ENCODE measurements around the gene FAM169A. TPM values are rescaled to one million over a fixed set of nuclear protein-coding genes. Genes with fewer than 3 reads are reported as not detected.
"Not testable (repeated sequence)": the region's sequence is repeated elsewhere in the genome, so short reads cannot be mapped to it uniquely, and the experiment has no call there.

The FAM169A gene
- total RNA-seq, 2 experiments from 2014 or later, result 4.5 to 5.8 TPM

GRCh38 chr5:74763504-74763903 lies 102.7 kb downstream of the FAM169A start:
- no peak for ATAC-seq
- DNase-seq, result no peak
- Mint-ChIP-seq H3K9me3 (ENCODE audit: low read depth) (no peaks in the 10 kb centered on the region), H3K4me1 (peaks cover 42% of the 10 kb centered on the region), H3K36me3 (peaks cover 22% of the 10 kb centered on the region), H3K27me3 (no peaks in the 10 kb centered on the region), H3K4me3 (no peak overlapping the region), H3K27ac (no peak overlapping the region)
- CTCF ChIA-PET, result interaction anchor here (1.2 to 1.3 kb wide), 2 partner anchors 9 to 10 kb away, joined by 3 to 4 read pairs; no protein-coding TSS in a partner anchor

DNA sequence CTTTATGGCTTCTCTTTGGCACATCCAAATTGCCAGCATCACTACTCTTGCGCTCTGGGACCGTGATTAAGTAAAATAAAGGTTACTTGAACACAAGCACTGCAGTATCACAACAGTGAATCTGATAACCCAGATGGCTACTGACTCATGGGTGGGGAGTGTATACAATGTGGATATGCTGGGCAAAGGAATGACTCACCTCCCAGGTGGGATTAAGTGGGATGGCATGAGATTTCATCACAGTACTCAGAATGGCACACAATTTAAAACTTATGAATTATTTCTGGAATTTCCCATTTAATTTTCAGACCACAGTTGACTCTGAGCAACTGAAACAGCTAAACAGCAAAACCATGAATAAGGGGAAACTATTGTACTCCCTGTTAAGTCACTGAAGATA lies 103.6 kb downstream of the FAM169A start:
- H3K27me3 Mint-ChIP-seq, result no peaks in the 10 kb centered on the region
- no peak overlapping the region for H3K27ac Mint-ChIP-seq
- peaks cover 34% of the 10 kb centered on the region for H3K4me1 Mint-ChIP-seq
- peaks cover 28% of the 10 kb centered on the region for H3K36me3 Mint-ChIP-seq
- no peak for ATAC-seq
- no peaks in the 10 kb centered on the region for H3K9me3 Mint-ChIP-seq (ENCODE audit: low read depth)
- no peak for DNase-seq
- CTCF ChIA-PET, result interaction anchor here (2.4 kb wide), 1 partner anchor 12 kb away, joined by 7 read pairs; no protein-coding TSS in a partner anchor
- no peak overlapping the region for H3K4me3 Mint-ChIP-seq

DNA sequence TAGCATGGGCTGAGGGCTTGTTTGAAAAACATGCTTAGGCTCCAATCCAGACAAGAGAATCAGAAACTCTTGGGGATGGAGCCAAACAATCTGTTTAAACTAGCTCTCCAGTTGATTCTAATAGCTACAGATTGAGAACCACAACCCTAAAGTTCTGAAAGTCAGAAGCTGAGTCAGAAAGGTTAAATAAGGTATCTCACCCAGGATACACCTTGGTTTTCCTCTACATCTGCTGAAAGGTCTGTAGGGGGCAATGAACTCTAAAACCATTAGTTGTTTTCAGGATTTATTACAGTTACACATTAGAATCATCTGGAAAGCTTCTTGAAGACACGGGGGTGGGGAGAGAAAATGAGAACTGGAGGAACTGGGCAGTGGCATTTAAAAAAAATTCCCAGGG lies 104.9 kb downstream of the FAM169A start:
- peaks cover 38% of the 10 kb centered on the region for H3K36me3 Mint-ChIP-seq
- H3K9me3 Mint-ChIP-seq (ENCODE audit: low read depth), result peaks cover 2% of the 10 kb centered on the region
- H3K4me3 Mint-ChIP-seq, result no peak overlapping the region
- H3K27ac Mint-ChIP-seq, result no peak overlapping the region
- CTCF ChIA-PET, result interaction anchor here (0.5 to 2.4 kb wide), 4 partner anchors 9 to 634 kb away, joined by 3 to 7 read pairs (median 3); no protein-coding TSS in a partner anchor
- peaks cover 33% of the 10 kb centered on the region for H3K4me1 Mint-ChIP-seq
- H3K27me3 Mint-ChIP-seq, result no peaks in the 10 kb centered on the region
- ATAC-seq (no peak), DNase-seq (no peak)

- ATAC-seq; DNase-seq; H3K4me1 Mint-ChIP-seq; H3K27ac Mint-ChIP-seq; CTCF ChIA-PET; H3K4me3 Mint-ChIP-seq; H3K27me3 Mint-ChIP-seq; H3K9me3 Mint-ChIP-seq (ENCODE audit: low read depth): not testable (repeated sequence)
- H3K36me3 Mint-ChIP-seq, result peaks cover 45% of the 10 kb centered on the region
Measured at GRCh38 chr5:74748742-74749141, 117.4 kb downstream of the FAM169A start.

DNA sequence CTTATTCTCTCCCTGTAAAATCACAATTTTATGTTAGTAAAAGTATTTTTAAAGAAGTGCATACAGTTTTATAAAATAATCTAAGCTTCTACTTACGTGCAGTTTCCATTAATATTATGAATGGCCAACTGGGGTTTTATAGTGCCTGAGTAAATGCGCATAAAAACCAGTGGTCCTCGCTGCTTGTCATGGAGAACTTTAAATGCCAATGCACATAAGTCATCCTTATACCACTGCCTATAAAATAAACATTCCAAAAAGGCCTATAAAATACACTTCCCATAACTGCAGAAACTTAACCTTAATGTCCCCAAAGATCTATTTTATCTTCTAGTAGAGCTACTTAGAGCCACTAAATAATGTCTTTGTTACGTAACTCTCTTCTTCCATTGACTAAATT lies 127.8 kb downstream of the FAM169A start:
- no peaks in the 10 kb centered on the region for H3K4me1 Mint-ChIP-seq
- H3K27me3 Mint-ChIP-seq, result no peaks in the 10 kb centered on the region
- H3K9me3 Mint-ChIP-seq (ENCODE audit: low read depth), result no peaks in the 10 kb centered on the region
- ATAC-seq (no peak), DNase-seq (no peak)
- CTCF ChIA-PET, result interaction anchor here (0.8 to 1.4 kb wide), 2 partner anchors 22 to 28 kb away, joined by 3 to 4 read pairs; partner anchors contain the start of gene GFM2
- H3K4me3 Mint-ChIP-seq, result no peak overlapping the region
- peaks cover 25% of the 10 kb centered on the region for H3K36me3 Mint-ChIP-seq
- no peak overlapping the region for H3K27ac Mint-ChIP-seq

DNA sequence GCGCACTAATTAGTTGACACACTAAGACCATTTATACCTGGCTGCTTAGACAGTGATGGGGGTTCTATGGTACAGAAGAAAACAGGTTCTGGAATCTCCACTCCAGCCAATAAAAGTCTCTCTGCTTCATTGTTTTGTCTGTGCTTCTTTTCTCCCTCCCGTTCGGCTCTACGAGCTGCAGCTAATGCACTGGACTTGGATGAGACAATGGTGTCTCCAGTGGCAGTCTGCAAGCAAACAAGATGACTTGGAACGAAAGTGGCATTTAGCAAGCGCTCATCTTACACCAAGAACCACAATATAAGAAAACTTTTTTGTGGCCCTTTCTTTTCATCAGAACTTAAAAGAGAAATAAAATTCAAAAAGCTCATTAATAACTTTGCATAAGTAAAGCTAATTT lies 129.4 kb downstream of the FAM169A start:
- Mint-ChIP-seq H3K9me3 (ENCODE audit: low read depth) (no peaks in the 10 kb centered on the region), H3K27me3 (no peaks in the 10 kb centered on the region), H3K36me3 (peaks cover 27% of the 10 kb centered on the region), H3K4me3 (no peak overlapping the region), H3K27ac (no peak overlapping the region), H3K4me1 (no peaks in the 10 kb centered on the region)
- no peak for DNase-seq
- ATAC-seq, result no peak
- CTCF ChIA-PET, result interaction anchor here (0.7 to 0.9 kb wide), 2 partner anchors 19 to 47 kb away, joined by 3 read pairs; no protein-coding TSS in a partner anchor

Other genes with a start within 250 kb of the FAM169A start
- gene ENC1, start 225.7 kb downstream of the FAM169A start, total RNA-seq, result 1 to 10 TPM in 1 of 2 experiments, under 1 TPM in 1; 0.38 to 1.5 TPM
- gene HEXB, start 181.2 kb downstream of the FAM169A start, total RNA-seq, result 10 to 100 TPM; 63.6 to 74.6 TPM
- 10 to 100 TPM; 22.6 to 28.4 TPM for gene GFM2, start 99.3 kb downstream of the FAM169A start, total RNA-seq
- 100 to 1,000 TPM in 1 of 2 experiments, 10 to 100 TPM in 1; 93.0 to 101 TPM for gene NSA2, start 99.1 kb downstream of the FAM169A start, total RNA-seq
- gene GCNT4, start 186.2 kb upstream of the FAM169A start, total RNA-seq, result under 1 TPM; 0.07 to 0.41 TPM